HUES48 (cell line): ENCODE data around the gene GCC2.
"Not testable (repeated sequence)": the region's sequence is repeated elsewhere in the genome, so short reads cannot be mapped to it uniquely, and the experiment has no call there.

Experiments
- H3K27ac ChIP-seq: one replicate; pipeline ENCODE4 v1.7.0; 2013; ENCODE audit warnings: low read depth, low read length, inconsistent platforms
- H3K27me3 ChIP-seq: 2 replicates; pipeline ENCODE4 v1.6.1; 2013; ENCODE audit warnings: mild to moderate bottlenecking, low read length; ENCODE audit not compliant: control insufficient read depth, insufficient read depth
- H3K36me3 ChIP-seq: 2 replicates; pipeline ENCODE4 v1.6.1; 2013; ENCODE audit warnings: low read length; ENCODE audit not compliant: control insufficient read depth, insufficient read depth
- H3K4me1 ChIP-seq: 2 replicates; pipeline ENCODE4 v1.6.1; 2013; ENCODE audit warnings: mild to moderate bottlenecking, low read length; ENCODE audit not compliant: control insufficient read depth, insufficient read depth
- H3K4me3 ChIP-seq: 2 replicates; pipeline ENCODE4 v1.5.1; 2013; ENCODE audit warnings: mild to moderate bottlenecking, low read depth, low read length
- H3K9ac ChIP-seq: 2 replicates; pipeline ENCODE4 v1.6.1; 2013; ENCODE audit warnings: mild to moderate bottlenecking, low read depth, low read length, moderate library complexity
- H3K9me3 ChIP-seq: 2 replicates; pipeline ENCODE4 v1.6.1; 2013; ENCODE audit warnings: low read length; ENCODE audit not compliant: control insufficient read depth, insufficient read depth

Gene GCC2

GRCh38 chr2:108524688-108525087 lies 75.7 kb downstream of the GCC2 start:
- not testable (repeated sequence) for H3K27me3 ChIP-seq, H3K36me3 ChIP-seq, H3K27ac ChIP-seq, H3K9ac ChIP-seq, H3K4me1 ChIP-seq, H3K9me3 ChIP-seq, H3K4me3 ChIP-seq

- not testable (repeated sequence) for H3K27me3 ChIP-seq
Measured at GRCh38 chr2:108525258-108525657, 76.3 kb downstream of the GCC2 start.

DNA sequence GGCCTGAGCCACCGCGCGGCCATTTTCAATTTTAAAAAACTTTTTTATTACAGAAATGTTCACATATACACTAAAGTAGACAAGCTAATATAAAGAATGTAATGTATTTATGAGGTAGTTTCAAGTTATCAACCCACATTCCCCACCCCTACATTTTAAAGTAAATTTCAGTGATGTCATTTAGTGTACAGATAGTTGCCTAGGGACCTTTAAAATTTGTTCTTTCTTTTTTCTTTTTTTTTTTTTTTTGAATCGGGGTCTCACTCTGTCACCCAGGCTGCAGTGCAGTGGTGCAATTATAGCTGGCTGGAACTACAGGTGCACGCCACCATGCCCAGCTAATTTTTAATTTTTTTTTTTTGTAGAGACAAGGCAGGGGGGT lies 82.7 kb downstream of the GCC2 start:
- Histone ChIP-seq H3K9ac (no peak overlapping the region), H3K4me3 (no peak overlapping the region), H3K4me1 (peaks cover 12% of the 10 kb centered on the region; the same call in 1 of the 2 replicates), H3K27me3 (peaks cover 10% of the 10 kb centered on the region), H3K9me3 (no peaks in the 10 kb centered on the region), H3K27ac (no peak overlapping the region), H3K36me3 (no peaks in the 10 kb centered on the region)

More at GRCh38 chr2:108525258-108525657, 76.3 kb downstream of the GCC2 start:
- H3K36me3 ChIP-seq, H3K27ac ChIP-seq, H3K4me3 ChIP-seq, H3K9me3 ChIP-seq, H3K4me1 ChIP-seq, H3K9ac ChIP-seq: not testable (repeated sequence)

GRCh38 chr2:108533832-108534583 lies 85.0 kb downstream of the GCC2 start, which contains the start of gene LIMS1:
Gene LIMS1, plus strand, starts transcription at chr2:108534470. Its CDS starts 93 bp downstream, at chr2:108534563.
- peak within 1 kb of the TSS; percentile 87 for H3K4me3 ChIP-seq
- peak within 1 kb of the TSS; percentile 91 for H3K27ac ChIP-seq
- H3K9ac ChIP-seq: peak within 1 kb of the TSS; percentile 81
- no peaks in the 10 kb centered on the region for H3K9me3 ChIP-seq
- H3K4me1 ChIP-seq: peaks cover 20% of the 10 kb centered on the region
- H3K27me3 ChIP-seq: peaks cover 10% of the 10 kb centered on the region
- H3K36me3 ChIP-seq: no peaks in the 10 kb centered on the region

DNA sequence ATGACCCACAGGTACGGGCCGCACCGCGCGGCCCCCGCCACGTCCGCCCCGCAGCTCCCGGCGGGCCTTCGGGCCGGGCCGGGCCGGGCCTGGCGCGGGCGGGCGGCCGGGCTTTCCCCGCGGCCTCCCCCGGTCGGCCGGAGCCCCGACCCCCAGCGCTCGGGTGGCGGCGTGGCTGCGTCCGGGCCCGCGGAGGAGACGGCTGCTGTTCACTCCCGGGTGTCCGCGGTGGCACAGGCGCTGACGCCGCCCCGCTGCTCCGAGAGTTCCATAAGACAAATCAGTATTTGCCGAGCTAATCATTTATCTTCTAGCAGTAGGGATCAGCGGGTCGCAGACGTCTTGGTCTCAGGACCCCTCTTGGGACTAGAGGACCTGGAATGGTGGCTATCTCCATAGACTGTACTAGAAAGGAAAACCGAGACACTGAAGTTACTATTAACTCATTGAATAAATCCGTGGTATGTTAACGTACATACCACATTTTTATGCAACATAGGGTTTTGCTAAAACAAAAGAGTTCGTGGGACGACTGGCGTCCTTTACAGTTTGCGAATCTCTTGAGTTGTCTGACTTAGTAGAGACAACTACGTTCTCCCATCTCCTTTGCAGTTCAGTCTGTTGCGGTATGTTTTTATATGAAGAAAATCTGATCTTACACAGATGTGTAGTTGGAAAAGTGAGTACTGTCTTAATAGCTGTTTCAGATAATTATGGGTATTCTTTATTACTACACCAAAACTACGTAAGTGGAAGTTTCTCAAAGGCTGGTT lies 85.8 kb downstream of the GCC2 start:
- Histone ChIP-seq H3K27me3 (peaks cover 10% of the 10 kb centered on the region), H3K4me1 (peaks cover 20% of the 10 kb centered on the region), H3K36me3 (no peaks in the 10 kb centered on the region), H3K9me3 (no peaks in the 10 kb centered on the region), H3K4me3 (peak overlapping the region; percentile 78), H3K27ac (peak overlapping the region; percentile 50), H3K9ac (peak overlapping the region; percentile 23; the same call in 1 of the 2 replicates)

DNA sequence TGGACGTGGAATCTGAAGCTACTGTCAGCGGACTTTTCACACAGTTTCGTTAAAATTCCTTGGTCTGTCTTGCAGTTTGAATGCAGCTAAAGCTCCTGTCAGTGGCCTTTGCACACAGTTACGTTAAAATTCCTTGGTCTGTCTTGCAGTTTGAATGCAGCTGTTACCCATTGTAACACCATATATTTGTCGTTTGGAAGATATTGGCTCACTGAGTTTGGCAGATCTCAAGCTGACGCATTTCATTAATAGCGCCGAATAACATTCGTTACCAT lies 86.3 kb downstream of the GCC2 start:
- H3K27ac ChIP-seq: no peak overlapping the region
- no peak overlapping the region for H3K9ac ChIP-seq
- H3K9me3 ChIP-seq: no peaks in the 10 kb centered on the region
- H3K4me1 ChIP-seq: peaks cover 20% of the 10 kb centered on the region
- no peaks in the 10 kb centered on the region for H3K36me3 ChIP-seq
- peak overlapping the region; percentile 78 for H3K4me3 ChIP-seq
- peaks cover 10% of the 10 kb centered on the region for H3K27me3 ChIP-seq

GRCh38 chr2:108536133-108536780 lies 87.3 kb downstream of the GCC2 start:
- Histone ChIP-seq H3K4me1 (peaks cover 20% of the 10 kb centered on the region), H3K4me3 (no peak overlapping the region), H3K36me3 (no peaks in the 10 kb centered on the region), H3K9ac (no peak overlapping the region), H3K27me3 (peaks cover 10% of the 10 kb centered on the region), H3K9me3 (no peaks in the 10 kb centered on the region), H3K27ac (no peak overlapping the region)

GRCh38 chr2:108536911-108537310 lies 87.9 kb downstream of the GCC2 start:
- Histone ChIP-seq H3K4me1 (peaks cover 20% of the 10 kb centered on the region), H3K9ac (no peak overlapping the region), H3K4me3 (no peak overlapping the region), H3K27me3 (peaks cover 10% of the 10 kb centered on the region), H3K27ac (no peak overlapping the region), H3K36me3 (no peaks in the 10 kb centered on the region), H3K9me3 (no peaks in the 10 kb centered on the region)

- no peak overlapping the region for H3K27ac ChIP-seq
- H3K4me3 ChIP-seq: no peak overlapping the region
- no peak overlapping the region for H3K9ac ChIP-seq
- H3K36me3 ChIP-seq: 0 out of 2 replicates have a peak, but pooled peaks cover 4% of the 10 kb centered on the region
- 0 out of 2 replicates have a peak, but pooled peaks cover 4% of the 10 kb centered on the region for H3K9me3 ChIP-seq
- H3K4me1 ChIP-seq: peaks cover 20% of the 10 kb centered on the region
- peaks cover 10% of the 10 kb centered on the region for H3K27me3 ChIP-seq
Measured at GRCh38 chr2:108538000-108538625, 89.1 kb downstream of the GCC2 start.

DNA sequence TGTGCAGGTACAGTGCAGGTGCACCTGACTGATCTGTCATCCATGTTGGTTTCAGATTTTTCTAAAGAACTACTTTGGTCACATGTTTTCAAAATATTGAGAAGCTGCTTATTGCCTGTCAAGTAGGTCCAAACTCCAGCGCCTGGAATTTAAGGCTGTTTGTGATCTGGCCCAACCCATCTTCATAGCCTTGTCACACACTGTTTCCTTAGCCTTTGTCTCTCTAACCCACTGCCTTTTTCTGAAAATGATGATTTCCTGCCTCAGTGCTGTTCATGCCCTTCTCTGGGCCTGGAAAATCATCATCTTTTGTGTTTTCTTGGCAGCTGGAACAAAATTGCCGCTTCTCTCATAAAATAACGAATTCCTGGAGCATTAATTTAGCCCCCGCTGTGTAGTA lies 92.4 kb downstream of the GCC2 start:
- Histone ChIP-seq H3K27me3 (no peaks in the 10 kb centered on the region), H3K36me3 (0 out of 2 replicates have a peak, but pooled peaks cover 4% of the 10 kb centered on the region), H3K4me3 (no peak overlapping the region), H3K4me1 (peaks cover 9% of the 10 kb centered on the region), H3K9ac (no peak overlapping the region), H3K27ac (no peak overlapping the region), H3K9me3 (peaks cover 4% of the 10 kb centered on the region; the same call in 1 of the 2 replicates)
